Psoas muscle (tissue), 8 donors: Measurements from ENCODE around the gene ISL2. TPM values are rescaled to one million over a fixed set of nuclear protein-coding genes. Genes with fewer than 3 reads are reported as not detected.

Source experiments
- ATAC-seq, 4 donors: fragments of 200-7000 bp; cut with Tn5 transposase; one replicate each; pipeline ENCODE4 v1.9.1; 2020; ENCODE audit warnings: moderate library complexity in 3 of 4, mild to moderate bottlenecking in 2 of 4
- DNase-seq, 2 donors: peaks; one replicate each; pipeline ENCODE4 v3.0.0-alpha.2; 2020
- H3K27ac ChIP-seq: fragments of 200-600 bp; one replicate; pipeline ENCODE4 v1.8.0; 2022
- H3K27me3 ChIP-seq, 3 donors: fragments of 200-600 bp in 1 of 3; one replicate each; pipeline versions ENCODE4 v1.6.1 to v1.8.0; 2013 to 2022; ENCODE audit warnings: low read length in 2 of 3, mild to moderate bottlenecking in 2 of 3, moderate library complexity in 1 of 3; ENCODE audit not compliant: insufficient read depth in 3 of 3
- H3K36me3 ChIP-seq, 2 donors: fragments of 200-600 bp in 1 of 2; one replicate each; pipeline versions ENCODE4 v1.6.1 to v1.8.0; 2013 to 2022; ENCODE audit warnings: low read depth in 1 of 2, mild to moderate bottlenecking in 1 of 2, moderate library complexity in 1 of 2; ENCODE audit not compliant: insufficient read depth in 1 of 2
- H3K4me1 ChIP-seq: fragments of 200-600 bp; one replicate; pipeline ENCODE4 v1.8.0; 2022
- H3K4me3 ChIP-seq: fragments of 200-600 bp; one replicate; pipeline ENCODE4 v1.8.0; 2022; ENCODE audit warnings: mild to moderate bottlenecking
- H3K9me3 ChIP-seq: fragments of 200-600 bp; one replicate; pipeline ENCODE4 v1.8.0; 2022
- whole genome bisulfite sequencing, 3 donors: extraction: QIAGEN DNeasy Blood & Tissue Kit; methylation state at CpG; one replicate each; pipeline versions ENCODE4 v1.1.6 to v1.1.7; 2013; 5-methylcytosine and 5-hydroxymethylcytosine counted together
- intact Hi-C, 2 donors: fragments of 100-400 bp; cut with DNase I; formaldehyde crosslinking; loops; one replicate each; pipeline versions ENCODE4 v1.11.0 to v1.14.2; 2022
- polyA plus RNA-seq, 3 donors: library from polyadenylated mRNA; stranded (reverse); fragments of 200-250 nt; gene quantifications; one replicate each; pipeline ENCODE4 v1.2.3, GENCODE V29; 2013
- total RNA-seq, 4 donors: library from RNA; stranded (reverse); fragmentation: NEBNext Ultra II Directional in 2 of 4; extraction: Animal tissue kit (Norgen Biotek cat#: 25700) in 2 of 4; gene quantifications; one replicate each; pipeline versions ENCODE4 v1.2.1 to v1.2.4, GENCODE V29; 2021 to 2023
- TF ChIP-seq, protein P1 (sequence below): fragments of 200-600 bp; IDR thresholded peaks from one replicate; pipeline ENCODE4 v1.8.0; 2022; ENCODE audit warnings: antibody characterized with exemption
- donor health status: healthy with polysubstance abuse.
- donor health status: DM: no; HTN: no; CAD: no; lungs with moderate emphysema.
- donor health status: Bipolar disorder and iron deficiency.
- donor health status: healthy.
- donor health status: DM: yes; HTN: yes; CAD: no.
- donor health status: DM: no; HTN: no; CAD: no.
- donor health status: DM: no; HTN: no; CAD: no.
- donor health status: DM: yes; HTN: yes; CAD: no.

Gene ISL2
- total and polyA plus RNA-seq, 7 donors, result not detected

DNA sequence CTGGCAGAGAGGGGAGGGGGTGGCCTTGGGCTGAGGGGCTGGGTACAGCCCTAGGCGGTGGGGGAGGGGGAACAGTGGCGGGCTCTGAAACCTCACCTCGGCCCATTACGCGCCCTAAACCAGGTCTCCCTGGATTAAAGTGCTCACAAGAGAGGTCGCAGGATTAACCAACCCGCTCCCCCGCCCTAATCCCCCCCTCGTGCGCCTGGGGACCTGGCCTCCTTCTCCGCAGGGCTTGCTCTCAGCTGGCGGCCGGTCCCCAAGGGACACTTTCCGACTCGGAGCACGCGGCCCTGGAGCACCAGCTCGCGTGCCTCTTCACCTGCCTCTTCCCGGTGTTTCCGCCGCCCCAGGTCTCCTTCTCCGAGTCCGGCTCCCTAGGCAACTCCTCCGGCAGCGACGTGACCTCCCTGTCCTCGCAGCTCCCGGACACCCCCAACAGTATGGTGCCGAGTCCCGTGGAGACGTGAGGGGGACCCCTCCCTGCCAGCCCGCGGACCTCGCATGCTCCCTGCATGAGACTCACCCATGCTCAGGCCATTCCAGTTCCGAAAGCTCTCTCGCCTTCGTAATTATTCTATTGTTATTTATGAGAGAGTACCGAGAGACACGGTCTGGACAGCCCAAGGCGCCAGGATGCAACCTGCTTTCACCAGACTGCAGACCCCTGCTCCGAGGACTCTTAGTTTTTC is 4.9 kb downstream of the ISL2 start:
- Histone ChIP-seq H3K4me1 (peaks cover 53% of the 10 kb centered on the region), H3K27ac (no peak overlapping the region), H3K27me3 (peaks cover 0 to 100% (median 70%) of the 10 kb centered on the region in 3 donors), H3K36me3 (no peaks in the 10 kb centered on the region), H3K4me3 (peak overlapping the region; percentile 61), H3K9me3 (no peaks in the 10 kb centered on the region)
- ATAC-seq, result peak; percentile 26 to 40 (median 35)
- DNase-seq, result no peak
- WGBS, 3 donors, result 2 to 3% (median 2%) methylated on average over 41 to 42 of the region's 42 CpGs
- TF ChIP-seq, protein P1, sequence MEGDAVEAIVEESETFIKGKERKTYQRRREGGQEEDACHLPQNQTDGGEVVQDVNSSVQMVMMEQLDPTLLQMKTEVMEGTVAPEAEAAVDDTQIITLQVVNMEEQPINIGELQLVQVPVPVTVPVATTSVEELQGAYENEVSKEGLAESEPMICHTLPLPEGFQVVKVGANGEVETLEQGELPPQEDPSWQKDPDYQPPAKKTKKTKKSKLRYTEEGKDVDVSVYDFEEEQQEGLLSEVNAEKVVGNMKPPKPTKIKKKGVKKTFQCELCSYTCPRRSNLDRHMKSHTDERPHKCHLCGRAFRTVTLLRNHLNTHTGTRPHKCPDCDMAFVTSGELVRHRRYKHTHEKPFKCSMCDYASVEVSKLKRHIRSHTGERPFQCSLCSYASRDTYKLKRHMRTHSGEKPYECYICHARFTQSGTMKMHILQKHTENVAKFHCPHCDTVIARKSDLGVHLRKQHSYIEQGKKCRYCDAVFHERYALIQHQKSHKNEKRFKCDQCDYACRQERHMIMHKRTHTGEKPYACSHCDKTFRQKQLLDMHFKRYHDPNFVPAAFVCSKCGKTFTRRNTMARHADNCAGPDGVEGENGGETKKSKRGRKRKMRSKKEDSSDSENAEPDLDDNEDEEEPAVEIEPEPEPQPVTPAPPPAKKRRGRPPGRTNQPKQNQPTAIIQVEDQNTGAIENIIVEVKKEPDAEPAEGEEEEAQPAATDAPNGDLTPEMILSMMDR, result no peak
- intact Hi-C loops, result no loop called here

DNA sequence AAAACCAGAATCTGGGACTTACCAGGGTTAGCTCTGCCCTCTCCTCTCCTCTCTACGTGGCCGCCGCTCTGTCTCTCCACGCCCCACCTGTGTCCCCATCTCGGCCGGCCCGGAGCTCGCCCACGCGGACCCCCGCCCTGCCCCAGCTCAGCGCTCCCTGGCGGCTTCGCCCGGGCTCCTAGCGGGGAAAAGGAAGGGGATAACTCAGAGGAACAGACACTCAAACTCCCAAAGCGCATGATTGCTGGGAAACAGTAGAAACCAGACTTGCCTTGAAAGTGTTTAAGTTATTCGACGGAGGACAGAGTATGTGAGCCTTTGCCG is 5.4 kb downstream of the ISL2 start:
- peak in 2 of 4 donors; percentile 6 to 14 for ATAC-seq
- WGBS, 3 donors, result 4 to 5% (median 5%) methylated on average over 20 of the region's 20 CpGs
- Histone ChIP-seq H3K9me3 (no peaks in the 10 kb centered on the region), H3K4me3 (peak overlapping the region; percentile 61), H3K4me1 (peaks cover 48% of the 10 kb centered on the region), H3K27me3 (peaks cover 0 to 100% (median 72%) of the 10 kb centered on the region in 3 donors), H3K36me3 (no peaks in the 10 kb centered on the region), H3K27ac (no peak overlapping the region)
- intact Hi-C loops, result no loop called here
- no peak for DNase-seq
- TF ChIP-seq, protein P1, result no peak

DNA sequence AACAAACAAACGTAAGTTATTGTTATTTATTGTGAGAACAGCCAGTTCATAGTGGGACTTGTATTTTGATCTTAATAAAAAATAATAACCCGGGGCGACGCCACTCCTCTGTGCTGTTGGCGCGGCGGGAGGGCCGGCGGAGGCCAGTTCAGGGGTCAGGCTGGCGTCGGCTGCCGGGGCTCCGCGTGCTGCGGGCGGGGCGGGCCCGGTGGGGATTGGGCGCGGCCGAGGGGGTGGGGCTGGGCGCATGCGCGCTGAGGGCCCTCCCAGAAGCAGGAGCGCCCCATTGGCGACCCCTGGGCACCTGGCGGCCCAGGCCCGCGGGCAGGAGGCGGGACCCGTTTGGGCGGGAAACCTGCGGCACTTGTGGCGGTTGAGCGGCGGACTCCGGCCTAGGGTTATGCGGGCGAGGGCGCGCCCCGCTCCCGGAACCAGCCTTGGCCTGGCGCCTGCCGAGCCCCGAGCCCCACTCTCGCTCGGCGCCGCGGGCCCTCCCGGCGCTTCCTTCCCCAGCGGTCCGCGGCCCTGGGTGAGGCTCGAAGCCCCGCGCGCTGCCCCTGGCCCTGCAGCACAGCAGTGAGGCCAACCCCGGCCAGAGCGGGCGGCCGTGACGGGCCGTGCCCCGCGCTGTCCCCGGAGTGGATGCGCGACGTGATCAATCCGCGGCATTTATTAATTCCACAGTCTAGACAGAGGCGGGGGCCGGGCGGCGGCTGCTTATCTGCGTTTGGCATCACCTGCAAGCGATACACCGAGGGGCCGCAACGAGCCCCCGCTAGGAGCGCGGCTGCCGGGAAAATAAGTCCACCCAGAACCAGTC is 6.0 kb downstream of the ISL2 start:
- DNase-seq (no peak), ATAC-seq (no peak)
- Histone ChIP-seq H3K4me3 (peak overlapping the region; percentile 45), H3K36me3 (no peaks in the 10 kb centered on the region), H3K27me3 (peaks cover 1 to 100% (median 71%) of the 10 kb centered on the region in 3 donors), H3K27ac (no peak overlapping the region), H3K4me1 (peaks cover 43% of the 10 kb centered on the region), H3K9me3 (no peaks in the 10 kb centered on the region)
- intact Hi-C loops, result no loop called here
- WGBS, 3 donors, result 4 to 5% (median 5%) methylated on average over 52 to 87 of the region's 87 CpGs
- TF ChIP-seq, protein P1, result no peak

DNA sequence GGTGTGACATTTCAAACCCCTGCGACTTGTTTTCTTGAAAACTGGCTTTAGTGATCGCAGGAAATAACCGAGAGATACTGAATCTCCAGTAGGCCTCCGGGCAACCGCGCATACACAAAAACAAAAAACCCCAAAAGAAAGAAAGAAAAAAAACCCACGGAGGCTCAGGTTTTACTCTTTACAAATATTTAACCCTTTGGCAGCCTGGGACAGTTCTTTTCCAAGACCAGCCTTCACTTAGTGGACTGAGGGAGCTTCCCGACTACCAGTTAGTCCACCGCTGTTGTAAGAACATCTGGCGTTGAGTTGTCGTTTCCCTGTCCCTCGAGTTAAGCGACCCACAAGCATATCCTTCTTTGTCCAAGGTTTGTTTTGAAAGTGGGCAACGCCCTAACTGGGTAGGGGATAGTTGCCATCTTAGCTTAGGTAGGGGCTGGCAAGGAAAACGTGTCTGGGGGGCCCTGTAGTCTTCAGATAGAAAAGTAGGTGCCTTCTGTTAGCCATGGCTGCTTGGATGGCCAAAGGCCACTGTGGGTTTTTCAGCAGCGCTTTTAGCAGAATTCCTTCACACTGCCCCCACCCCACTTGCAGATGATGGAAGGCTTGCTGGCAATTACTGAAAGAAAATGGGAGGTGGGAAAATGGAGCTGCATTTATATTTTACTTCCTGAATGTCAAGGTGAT is 6.9 kb downstream of the ISL2 start:
- no peaks in the 10 kb centered on the region for H3K9me3 ChIP-seq
- intact Hi-C loops, result no loop called here
- peaks cover 41% of the 10 kb centered on the region for H3K4me1 ChIP-seq
- H3K36me3 ChIP-seq, result no peaks in the 10 kb centered on the region
- peaks cover 5 to 100% (median 66%) of the 10 kb centered on the region in 3 donors for H3K27me3 ChIP-seq
- DNase-seq (no peak), ATAC-seq (no peak)
- H3K27ac ChIP-seq, result no peak overlapping the region
- WGBS, 3 donors, result 39 to 48% (median 46%) methylated on average over 16 of the region's 16 CpGs
- H3K4me3 ChIP-seq, result peak overlapping the region; percentile 45
- TF ChIP-seq, protein P1, result no peak
